ENCODE measurements around the gene OR56A5.
"Not testable (repeated sequence)": the region's sequence is repeated elsewhere in the genome, so short reads cannot be mapped to it uniquely, and the experiment has no call there.

OR56A5 gene

DNA sequence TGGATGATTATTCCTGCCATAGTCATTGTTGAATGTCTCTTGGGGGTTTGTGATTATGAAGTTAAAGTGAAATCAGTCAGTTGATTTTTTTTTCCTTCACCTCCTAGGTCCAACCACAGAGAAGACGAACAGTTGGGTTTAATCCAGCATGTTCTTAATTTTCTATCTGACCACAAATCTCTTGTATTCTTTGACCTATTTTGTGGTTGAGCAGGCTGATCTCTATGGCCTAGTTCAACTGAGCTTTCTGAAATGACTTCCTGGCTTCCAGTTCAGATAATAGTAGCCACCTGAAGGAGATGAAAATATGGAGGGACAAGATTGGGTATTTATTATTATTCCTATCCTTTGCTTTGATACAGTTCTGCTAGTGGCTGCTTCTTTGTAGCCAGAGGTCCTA, 5.2 kb upstream of the OR56A5 start:
- Histone ChIP-seq H3K36me3 (ENCODE audit: control insufficient read depth, insufficient read depth, low read length) (no peaks in the 10 kb centered on the region), H3K27me3 (ENCODE audit: control insufficient read depth, insufficient read depth, low read length) (no peaks in the 10 kb centered on the region), H3K4me3 (ENCODE audit: low read length) (no peak overlapping the region), H3K27ac (ENCODE audit: low read depth, low read length) (no peak overlapping the region), H3K9ac (ENCODE audit: low read length) (no peak overlapping the region), H3K4me1 (ENCODE audit: control insufficient read depth, insufficient read depth, low read length) (no peaks in the 10 kb centered on the region)

- H3K36me3 ChIP-seq (ENCODE audit: control insufficient read depth, insufficient read depth, low read length), result no peaks in the 10 kb centered on the region
Observed at GRCh38 chr11:5967708-5968107, 586 bp downstream of the OR56A5 start.

GRCh38 chr11:5966958-5967357, 1.3 kb downstream of the OR56A5 start:
- no peak overlapping the region for H3K27ac ChIP-seq (ENCODE audit: low read depth, low read length)
- no peaks in the 10 kb centered on the region for H3K27me3 ChIP-seq (ENCODE audit: control insufficient read depth, insufficient read depth, low read length)
- H3K9ac ChIP-seq (ENCODE audit: low read length), result no peak overlapping the region
- no peaks in the 10 kb centered on the region for H3K4me1 ChIP-seq (ENCODE audit: control insufficient read depth, insufficient read depth, low read length)
- no peaks in the 10 kb centered on the region for H3K36me3 ChIP-seq (ENCODE audit: control insufficient read depth, insufficient read depth, low read length)
- H3K4me3 ChIP-seq (ENCODE audit: low read length), result no peak overlapping the region

More at GRCh38 chr11:5967708-5968107, 586 bp downstream of the OR56A5 start:
- no peak overlapping the region for H3K27ac ChIP-seq (ENCODE audit: low read depth, low read length)
- H3K4me3 ChIP-seq (ENCODE audit: low read length), result no peak overlapping the region
- H3K27me3 ChIP-seq (ENCODE audit: control insufficient read depth, insufficient read depth, low read length), result no peaks in the 10 kb centered on the region
- no peaks in the 10 kb centered on the region for H3K4me1 ChIP-seq (ENCODE audit: control insufficient read depth, insufficient read depth, low read length)
- H3K9ac ChIP-seq (ENCODE audit: low read length), result no peak overlapping the region

DNA sequence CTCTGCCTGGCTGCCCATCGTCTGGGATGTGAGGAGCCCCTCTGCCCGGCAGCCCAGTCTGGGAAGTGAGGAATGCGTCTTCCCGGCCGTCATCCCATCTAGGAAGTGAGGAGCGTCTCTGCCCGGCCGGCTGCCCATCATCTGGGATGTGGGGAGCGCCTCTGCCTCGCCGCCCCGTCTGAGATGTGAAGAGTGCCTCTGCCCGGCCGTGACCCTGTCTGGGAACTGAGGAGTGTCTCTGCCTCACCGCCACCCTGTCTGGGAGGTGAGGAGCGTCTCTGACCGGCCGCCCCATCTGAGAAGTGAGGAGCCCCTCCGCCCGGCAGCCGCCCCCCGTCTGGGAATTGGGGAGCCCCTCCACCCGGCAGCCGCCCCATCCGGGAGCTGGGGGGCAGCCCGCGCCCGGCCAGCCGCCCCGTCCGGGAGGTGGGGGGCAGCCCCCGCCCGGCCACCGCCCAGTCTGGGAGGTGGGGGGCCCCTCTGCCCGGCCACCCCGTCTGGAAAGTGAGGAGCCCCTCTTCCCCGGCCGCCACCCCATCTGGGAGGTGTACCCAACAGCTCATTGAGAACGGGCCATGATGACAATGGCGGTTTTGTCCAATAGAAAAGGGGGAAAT, 7.5 kb downstream of the OR56A5 start:
- not testable (repeated sequence) for H3K4me1 ChIP-seq (ENCODE audit: control insufficient read depth, insufficient read depth, low read length); H3K36me3 ChIP-seq (ENCODE audit: control insufficient read depth, insufficient read depth, low read length); H3K27me3 ChIP-seq (ENCODE audit: control insufficient read depth, insufficient read depth, low read length); H3K27ac ChIP-seq (ENCODE audit: low read depth, low read length); H3K4me3 ChIP-seq (ENCODE audit: low read length); H3K9ac ChIP-seq (ENCODE audit: low read length)

- Histone ChIP-seq H3K27ac (ENCODE audit: low read depth, low read length) (no peak overlapping the region), H3K4me3 (ENCODE audit: low read length) (no peak overlapping the region), H3K36me3 (ENCODE audit: control insufficient read depth, insufficient read depth, low read length) (no peaks in the 10 kb centered on the region), H3K4me1 (ENCODE audit: control insufficient read depth, insufficient read depth, low read length) (no peaks in the 10 kb centered on the region), H3K27me3 (ENCODE audit: control insufficient read depth, insufficient read depth, low read length) (no peaks in the 10 kb centered on the region), H3K9ac (ENCODE audit: low read length) (no peak overlapping the region)
Observed at GRCh38 chr11:5955586-5955985, 12.7 kb downstream of the OR56A5 start.

DNA sequence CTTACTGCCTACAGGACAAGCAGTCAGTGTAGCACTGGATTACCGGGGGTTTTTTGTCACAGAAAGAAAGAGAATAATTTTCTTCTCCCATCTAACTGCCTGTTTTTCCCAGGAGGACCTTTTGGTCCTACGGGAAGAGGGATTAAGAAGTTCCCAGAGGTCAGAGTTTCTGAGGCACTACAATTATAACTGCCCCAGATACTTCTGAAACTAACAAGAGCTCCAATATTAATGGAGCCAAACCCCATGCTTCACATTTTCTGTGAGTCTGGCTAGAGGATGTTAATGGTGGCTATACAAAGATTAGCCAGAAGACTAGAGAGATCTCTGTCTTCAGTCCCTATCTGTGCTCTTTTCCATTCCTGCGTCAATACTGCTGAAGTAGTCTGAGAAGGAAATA, 26.3 kb downstream of the OR56A5 start, which contains the start of gene OR56A3:
Gene OR56A3 (plus strand): TSS at position 301 of the 400 bp plus-strand sequence. CDS start 5,096 bp downstream, outside the sequence.
- H3K27me3 ChIP-seq (ENCODE audit: control insufficient read depth, insufficient read depth, low read length), result no peaks in the 10 kb centered on the region
- H3K4me3 ChIP-seq (ENCODE audit: low read length), result no peak within 1 kb of the TSS
- H3K36me3 ChIP-seq (ENCODE audit: control insufficient read depth, insufficient read depth, low read length), result no peaks in the 10 kb centered on the region
- H3K4me1 ChIP-seq (ENCODE audit: control insufficient read depth, insufficient read depth, low read length), result no peaks in the 10 kb centered on the region
- H3K9ac ChIP-seq (ENCODE audit: low read length), result no peak within 1 kb of the TSS
- H3K27ac ChIP-seq (ENCODE audit: low read depth, low read length), result no peak within 1 kb of the TSS

- Histone ChIP-seq H3K4me1 (ENCODE audit: control insufficient read depth, insufficient read depth, low read length) (no peaks in the 10 kb centered on the region), H3K36me3 (ENCODE audit: control insufficient read depth, insufficient read depth, low read length) (no peaks in the 10 kb centered on the region), H3K27ac (ENCODE audit: low read depth, low read length) (no peak overlapping the region), H3K4me3 (ENCODE audit: low read length) (no peak overlapping the region), H3K27me3 (ENCODE audit: control insufficient read depth, insufficient read depth, low read length) (no peaks in the 10 kb centered on the region), H3K9ac (ENCODE audit: low read length) (no peak overlapping the region)
Observed at GRCh38 chr11:5940748-5941147, 27.5 kb downstream of the OR56A5 start.

GRCh38 chr11:5938603-5938965, 29.7 kb downstream of the OR56A5 start:
- H3K36me3 ChIP-seq (ENCODE audit: control insufficient read depth, insufficient read depth, low read length), result no peaks in the 10 kb centered on the region

GRCh38 chr11:5937868-5938602, 30.3 kb downstream of the OR56A5 start:
- H3K4me1 ChIP-seq (ENCODE audit: control insufficient read depth, insufficient read depth, low read length), result no peaks in the 10 kb centered on the region
- H3K27ac ChIP-seq (ENCODE audit: low read depth, low read length), result no peak overlapping the region
- no peaks in the 10 kb centered on the region for H3K36me3 ChIP-seq (ENCODE audit: control insufficient read depth, insufficient read depth, low read length)
- H3K9ac ChIP-seq (ENCODE audit: low read length), result no peak overlapping the region
- no peaks in the 10 kb centered on the region for H3K27me3 ChIP-seq (ENCODE audit: control insufficient read depth, insufficient read depth, low read length)
- no peak overlapping the region for H3K4me3 ChIP-seq (ENCODE audit: low read length)

More at GRCh38 chr11:5938603-5938965, 29.7 kb downstream of the OR56A5 start:
- Histone ChIP-seq H3K4me3 (ENCODE audit: low read length) (no peak overlapping the region), H3K27ac (ENCODE audit: low read depth, low read length) (no peak overlapping the region), H3K9ac (ENCODE audit: low read length) (no peak overlapping the region), H3K27me3 (ENCODE audit: control insufficient read depth, insufficient read depth, low read length) (no peaks in the 10 kb centered on the region), H3K4me1 (ENCODE audit: control insufficient read depth, insufficient read depth, low read length) (no peaks in the 10 kb centered on the region)

DNA sequence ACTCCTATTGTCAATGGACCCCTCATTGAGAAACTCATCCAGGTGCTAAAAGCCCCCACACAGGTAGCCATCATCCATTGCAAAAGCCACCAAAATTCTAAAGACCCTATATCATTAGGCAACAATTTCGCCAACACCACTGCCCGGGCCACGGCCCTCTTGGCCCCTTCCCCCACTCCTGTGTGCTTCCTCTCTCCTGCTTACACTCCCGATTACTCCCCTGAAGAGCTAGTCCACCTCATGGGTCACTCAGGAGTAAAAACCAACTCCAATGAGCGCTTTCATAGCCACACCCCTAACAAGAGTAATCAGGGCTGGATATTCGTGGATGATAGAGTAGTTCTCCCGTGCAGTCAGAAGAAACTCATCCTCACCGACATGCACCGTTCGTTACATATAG, 35.2 kb downstream of the OR56A5 start:
- no peak overlapping the region for H3K4me3 ChIP-seq (ENCODE audit: low read length)

DNA sequence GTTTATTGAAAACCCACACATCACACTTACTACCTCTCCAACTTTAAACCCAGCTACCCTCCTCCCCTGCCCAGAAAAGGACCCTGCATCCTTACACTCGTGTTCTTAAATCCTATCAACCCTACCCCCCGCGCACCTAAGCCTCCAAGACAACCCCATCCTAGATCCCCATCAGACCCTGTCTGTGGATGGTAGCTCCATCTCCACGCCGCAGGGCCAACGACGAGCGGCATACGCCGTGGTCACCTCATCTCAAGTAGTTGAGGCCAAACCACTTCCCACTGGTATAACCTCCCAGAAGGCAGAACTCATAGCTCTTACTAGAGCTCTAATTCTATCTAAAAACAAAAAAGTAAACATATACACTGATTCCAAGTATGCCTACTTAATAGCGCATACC, 35.6 kb downstream of the OR56A5 start:
- Histone ChIP-seq H3K36me3 (ENCODE audit: control insufficient read depth, insufficient read depth, low read length) (no peaks in the 10 kb centered on the region), H3K27ac (ENCODE audit: low read depth, low read length) (no peak overlapping the region), H3K4me3 (ENCODE audit: low read length) (no peak overlapping the region), H3K4me1 (ENCODE audit: control insufficient read depth, insufficient read depth, low read length) (no peaks in the 10 kb centered on the region), H3K9ac (ENCODE audit: low read length) (no peak overlapping the region), H3K27me3 (ENCODE audit: control insufficient read depth, insufficient read depth, low read length) (no peaks in the 10 kb centered on the region)

More for the DNA sequence above, 35.2 kb downstream of the OR56A5 start:
- H3K9ac ChIP-seq (ENCODE audit: low read length), result no peak overlapping the region
- H3K27ac ChIP-seq (ENCODE audit: low read depth, low read length), result no peak overlapping the region
- H3K4me1 ChIP-seq (ENCODE audit: control insufficient read depth, insufficient read depth, low read length), result no peaks in the 10 kb centered on the region
- no peaks in the 10 kb centered on the region for H3K27me3 ChIP-seq (ENCODE audit: control insufficient read depth, insufficient read depth, low read length)
- H3K36me3 ChIP-seq (ENCODE audit: control insufficient read depth, insufficient read depth, low read length), result no peaks in the 10 kb centered on the region

- Histone ChIP-seq H3K36me3 (ENCODE audit: control insufficient read depth, insufficient read depth, low read length) (no peaks in the 10 kb centered on the region), H3K9ac (ENCODE audit: low read length) (no peak overlapping the region), H3K4me3 (ENCODE audit: low read length) (no peak overlapping the region), H3K27me3 (ENCODE audit: control insufficient read depth, insufficient read depth, low read length) (no peaks in the 10 kb centered on the region), H3K4me1 (ENCODE audit: control insufficient read depth, insufficient read depth, low read length) (no peaks in the 10 kb centered on the region), H3K27ac (ENCODE audit: low read depth, low read length) (no peak overlapping the region)
Observed at GRCh38 chr11:5931061-5931460, 37.2 kb downstream of the OR56A5 start.

DNA sequence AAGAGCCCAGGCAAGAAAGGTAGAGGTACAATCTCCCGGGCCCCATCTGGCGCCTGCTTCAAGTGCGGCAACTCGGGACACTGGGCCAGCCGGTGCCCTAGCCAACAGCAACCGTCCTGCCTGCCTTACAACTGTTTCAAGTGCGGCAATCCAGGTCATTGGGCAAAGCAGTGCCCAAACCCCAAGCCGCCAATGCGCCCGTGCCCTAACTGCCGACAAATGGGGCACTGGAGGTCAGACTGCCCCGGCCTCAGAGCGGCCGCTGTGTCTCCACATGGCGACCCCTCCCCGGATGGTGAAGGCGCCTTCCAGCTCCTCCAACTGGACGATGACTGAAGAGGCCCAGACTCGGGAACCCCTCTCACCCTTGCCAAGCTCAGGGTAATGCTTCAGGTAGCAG, 37.7 kb downstream of the OR56A5 start:
- no peaks in the 10 kb centered on the region for H3K27me3 ChIP-seq (ENCODE audit: control insufficient read depth, insufficient read depth, low read length)
- no peak overlapping the region for H3K9ac ChIP-seq (ENCODE audit: low read length)
- H3K4me3 ChIP-seq (ENCODE audit: low read length), result no peak overlapping the region
- no peak overlapping the region for H3K27ac ChIP-seq (ENCODE audit: low read depth, low read length)
- H3K36me3 ChIP-seq (ENCODE audit: control insufficient read depth, insufficient read depth, low read length), result no peaks in the 10 kb centered on the region
- no peaks in the 10 kb centered on the region for H3K4me1 ChIP-seq (ENCODE audit: control insufficient read depth, insufficient read depth, low read length)
